Activated CD4-positive, alpha-beta T cell treated with anti-CD3 and anti-CD28 coated beads for 24 hours (primary cell): ENCODE results near the gene PKP4.
"Not testable (repeated sequence)": the region's sequence is repeated elsewhere in the genome, so short reads cannot be mapped to it uniquely, and the experiment has no call there.

Source experiments
- DNase-seq, 2 donors: peaks; one replicate each; pipeline ENCODE4 v3.0.0-alpha.2; 2020; ENCODE audit warnings: low read depth in 2 of 2

The PKP4 gene

GRCh38 chr2:158464426-158465281, 7.9 kb downstream of the PKP4 start:
- DNase-seq: no peak

- DNase-seq: no peak
Measured at GRCh38 chr2:158467248-158467647, 10.5 kb downstream of the PKP4 start.

GRCh38 chr2:158472829-158473228, 16.1 kb downstream of the PKP4 start:
- DNase-seq: not testable (repeated sequence)

GRCh38 chr2:158473300-158473699, 16.5 kb downstream of the PKP4 start:
- not testable (repeated sequence) for DNase-seq

GRCh38 chr2:158473719-158474392, 17.1 kb downstream of the PKP4 start:
- DNase-seq: no peak

GRCh38 chr2:158474526-158475011, 17.8 kb downstream of the PKP4 start:
- DNase-seq: not testable (repeated sequence)

- DNase-seq: no peak
Measured at GRCh38 chr2:158477202-158477601, 20.4 kb downstream of the PKP4 start.

GRCh38 chr2:158478237-158478636, 21.5 kb downstream of the PKP4 start:
- DNase-seq: no peak

- DNase-seq: no peak
Measured at GRCh38 chr2:158478816-158479215, 22.1 kb downstream of the PKP4 start.

- no peak for DNase-seq
Measured at GRCh38 chr2:158481116-158481515, 24.4 kb downstream of the PKP4 start.

GRCh38 chr2:158482594-158482993, 25.8 kb downstream of the PKP4 start:
- no peak for DNase-seq

GRCh38 chr2:158484892-158485556, 28.3 kb downstream of the PKP4 start:
- DNase-seq: no peak

- DNase-seq: no peak
Measured at GRCh38 chr2:158486150-158486969, 29.6 kb downstream of the PKP4 start.

GRCh38 chr2:158486970-158487325, 30.2 kb downstream of the PKP4 start:
- no peak for DNase-seq

- DNase-seq: no peak
Measured at GRCh38 chr2:158487419-158487818, 30.7 kb downstream of the PKP4 start.

GRCh38 chr2:158488442-158489216, 31.9 kb downstream of the PKP4 start:
- DNase-seq: no peak

- no peak for DNase-seq
Measured at GRCh38 chr2:158489366-158490112, 32.8 kb downstream of the PKP4 start.

- no peak for DNase-seq
Measured at GRCh38 chr2:158491072-158491471, 34.3 kb downstream of the PKP4 start.

GRCh38 chr2:158493458-158493857, 36.7 kb downstream of the PKP4 start:
- DNase-seq: no peak

GRCh38 chr2:158495175-158495574, 38.4 kb downstream of the PKP4 start:
- no peak for DNase-seq
